EH (cell line): Measurements from ENCODE around the gene SYT2.
"Not testable (repeated sequence)": the region's sequence is repeated elsewhere in the genome, so short reads cannot be mapped to it uniquely, and the experiment has no call there.

Source experiments
- DNase-seq: peaks from one replicate; pipeline ENCODE4 v3.0.0-alpha.2; 2015; ENCODE audit warnings: low read depth

Gene SYT2

GRCh38 chr1:202571719-202572339, 138.4 kb downstream of the SYT2 start:
- DNase-seq = peak; percentile 67

- DNase-seq = no peak
These were observed 140.6 kb downstream of the SYT2 start for GRCh38 chr1:202569393-202570322.

- no peak for DNase-seq
These were observed 141.4 kb downstream of the SYT2 start for GRCh38 chr1:202568826-202569225.

GRCh38 chr1:202568410-202568809, 141.8 kb downstream of the SYT2 start:
- DNase-seq = peak; percentile 70

- DNase-seq = peak; percentile 90
These were observed 142.5 kb downstream of the SYT2 start for GRCh38 chr1:202567738-202568137.

GRCh38 chr1:202565890-202566602, 144.2 kb downstream of the SYT2 start:
- no peak for DNase-seq

GRCh38 chr1:202564958-202565495, 145.2 kb downstream of the SYT2 start:
- DNase-seq = no peak

- DNase-seq = no peak
These were observed 146.4 kb downstream of the SYT2 start for GRCh38 chr1:202563818-202564217.

GRCh38 chr1:202562444-202563060, 147.7 kb downstream of the SYT2 start:
- peak; percentile 60 for DNase-seq

- no peak for DNase-seq
These were observed 148.4 kb downstream of the SYT2 start for GRCh38 chr1:202561726-202562443.

- DNase-seq = no peak
These were observed 149.0 kb downstream of the SYT2 start for GRCh38 chr1:202561240-202561639.

GRCh38 chr1:202557662-202558061, 152.6 kb downstream of the SYT2 start:
- DNase-seq = not testable (repeated sequence)

- DNase-seq = not testable (repeated sequence)
These were observed 154.2 kb downstream of the SYT2 start for GRCh38 chr1:202556037-202556436.

- DNase-seq = not testable (repeated sequence)
These were observed 155.6 kb downstream of the SYT2 start for GRCh38 chr1:202554619-202555018.

GRCh38 chr1:202553560-202554038, 156.7 kb downstream of the SYT2 start:
- no peak for DNase-seq

- not testable (repeated sequence) for DNase-seq
These were observed 157.2 kb downstream of the SYT2 start for GRCh38 chr1:202553078-202553477.

GRCh38 chr1:202552615-202553014, 157.6 kb downstream of the SYT2 start:
- DNase-seq = peak; percentile 55

GRCh38 chr1:202551683-202552082, 158.6 kb downstream of the SYT2 start:
- DNase-seq = no peak

- DNase-seq = not testable (repeated sequence)
These were observed 160.2 kb downstream of the SYT2 start for GRCh38 chr1:202550088-202550487.

GRCh38 chr1:202547215-202547614, 163.0 kb downstream of the SYT2 start:
- no peak for DNase-seq

- not testable (repeated sequence) for DNase-seq
These were observed 163.5 kb downstream of the SYT2 start for GRCh38 chr1:202546796-202547195.
